Upper lobe of left lung (tissue), 6 donors: Measurements from ENCODE around the gene MTCL1. TPM values are rescaled to one million over a fixed set of nuclear protein-coding genes. Genes with fewer than 3 reads are reported as not detected.

Experiments
- ATAC-seq, 2 donors: fragments of 200-7000 bp; cut with Tn5 transposase; one replicate each; pipeline ENCODE4 v1.9.1; 2022; ENCODE audit warnings: mild to moderate bottlenecking in 2 of 2, moderate library complexity in 2 of 2; ENCODE audit not compliant: low FRiP score in 2 of 2
- DNase-seq, 2 donors: peaks; one replicate each; pipeline ENCODE4 v3.0.0-alpha.2; 2019 to 2020
- H3K27ac ChIP-seq, 4 donors: fragments of 200-600 bp; sonication (generic); one replicate each; pipeline ENCODE4 v1.5.1; 2016 to 2019
- H3K27me3 ChIP-seq, 4 donors: fragments of 200-600 bp; sonication (generic); one replicate each; pipeline ENCODE4 v1.5.1; 2017 to 2019
- H3K36me3 ChIP-seq, 4 donors: fragments of 200-600 bp; sonication (generic); one replicate each; pipeline ENCODE4 v1.5.1; 2016 to 2019
- H3K4me1 ChIP-seq, 4 donors: fragments of 200-600 bp; sonication (generic); one replicate each; pipeline ENCODE4 v1.5.1; 2018 to 2019
- H3K4me3 ChIP-seq, 4 donors: fragments of 200-600 bp; sonication (generic); one replicate each; pipeline ENCODE4 v1.5.1; 2017 to 2019; ENCODE audit warnings: mild to moderate bottlenecking in 2 of 4, moderate library complexity in 1 of 4
- H3K9me3 ChIP-seq, 4 donors: fragments of 200-600 bp; sonication (generic); one replicate each; pipeline ENCODE4 v1.5.1; 2018 to 2019
- CTCF ChIP-seq, 6 experiments: fragments of 450-650 bp in 4 of 6; fragments of 200-600 bp in 2 of 6; sonication (generic) in 2 of 6; IDR thresholded peaks; one replicate each; pipeline ENCODE4 v1.5.1; 2016 to 2019; ENCODE audit warnings: antibody characterized with exemption in 6 of 6
- EP300 ChIP-seq, 4 donors: sonication (generic); formaldehyde crosslinking; IDR thresholded peaks; one replicate each; pipeline ENCODE4 v1.5.1; 2017; ENCODE audit warnings: antibody characterized with exemption in 4 of 4, control low read depth in 2 of 4
- POLR2A ChIP-seq, 4 donors: fragments of 450-650 bp; IDR thresholded peaks; one replicate each; pipeline ENCODE4 v1.5.1; 2016 to 2017; ENCODE audit warnings: antibody characterized with exemption in 4 of 4, mild to moderate bottlenecking in 2 of 4
- POLR2AphosphoS5 ChIP-seq, 2 donors: sonication (generic); formaldehyde crosslinking; IDR thresholded peaks; one replicate each; pipeline ENCODE4 v1.5.1; 2017; ENCODE audit warnings: antibody characterized with exemption in 2 of 2
- WGBS, 2 donors: methylation state at CpG; one replicate each; pipeline ENCODE4 v1.1.5; 2017 to 2018; 5-methylcytosine and 5-hydroxymethylcytosine counted together
- total RNA-seq, 6 donors: library from RNA; depleted of rRNA in 4 of 6; stranded (reverse); fragments of >200 nt in 4 of 6; gene quantifications; one replicate each; pipeline versions ENCODE4 v1.1.0 to v1.2.1, GENCODE V29; 2016 to 2021
- donor health status: DM: no; HTN: no; CAD: no; lungs with moderate emphysema.
- donor health status: DM: no; HTN: yes; CAD: no; lungs with severe emphysema.

MTCL1 gene
- total RNA-seq, 6 donors from 2014 or later = 4.5 to 17.9 (median 8.1) TPM

- H3K4me3 ChIP-seq = no peak overlapping the region
- H3K9me3 ChIP-seq = no peaks in the 10 kb centered on the region
- no peaks in the 10 kb centered on the region for H3K4me1 ChIP-seq
- no peaks in the 10 kb centered on the region for H3K27me3 ChIP-seq
- DNase-seq (no peak), ATAC-seq (peak in 1 of 2 donors; percentile 68)
- WGBS, 2 donors = 81 to 85% methylated on average over 8 of the region's 8 CpGs
- TF ChIP-seq POLR2AphosphoS5 (IDR thresholded peaks at IDR 0.05) (no peak), CTCF (IDR thresholded peaks at IDR 0.05) (no peak), EP300 (IDR thresholded peaks at IDR 0.05) (no peak), POLR2A (IDR thresholded peaks at IDR 0.05) (no peak)
- H3K36me3 ChIP-seq = no peaks in the 10 kb centered on the region
- H3K27ac ChIP-seq = no peak overlapping the region
Measured at GRCh38 chr18:8750954-8751415, 45.6 kb downstream of the MTCL1 start.

- H3K36me3 ChIP-seq = no peaks in the 10 kb centered on the region
- H3K4me1 ChIP-seq = no peaks in the 10 kb centered on the region
- no peak overlapping the region for H3K4me3 ChIP-seq
- no peak for TF ChIP-seq POLR2A (IDR thresholded peaks at IDR 0.05)
- no peak overlapping the region for H3K27ac ChIP-seq
- no peaks in the 10 kb centered on the region for H3K9me3 ChIP-seq
- ATAC-seq (no peak), DNase-seq (no peak)
- no peaks in the 10 kb centered on the region for H3K27me3 ChIP-seq
- WGBS, 2 donors = 85% methylated on average over 9 of the region's 9 CpGs
Measured at GRCh38 chr18:8751692-8752091, 46.3 kb downstream of the MTCL1 start.

GRCh38 chr18:8752329-8752728 lies 47.0 kb downstream of the MTCL1 start:
- WGBS, 2 donors = 26 to 36% methylated on average over 1 of the region's 1 CpG
- Histone ChIP-seq H3K27ac (no peak overlapping the region), H3K27me3 (no peaks in the 10 kb centered on the region), H3K36me3 (no peaks in the 10 kb centered on the region), H3K9me3 (no peaks in the 10 kb centered on the region), H3K4me1 (no peaks in the 10 kb centered on the region), H3K4me3 (no peak overlapping the region)
- ATAC-seq = no peak
- DNase-seq = no peak
- TF ChIP-seq POLR2A (IDR thresholded peaks at IDR 0.05) (no peak), CTCF (IDR thresholded peaks at IDR 0.05) (no peak), EP300 (IDR thresholded peaks at IDR 0.05) (no peak), POLR2AphosphoS5 (IDR thresholded peaks at IDR 0.05) (no peak)

DNA sequence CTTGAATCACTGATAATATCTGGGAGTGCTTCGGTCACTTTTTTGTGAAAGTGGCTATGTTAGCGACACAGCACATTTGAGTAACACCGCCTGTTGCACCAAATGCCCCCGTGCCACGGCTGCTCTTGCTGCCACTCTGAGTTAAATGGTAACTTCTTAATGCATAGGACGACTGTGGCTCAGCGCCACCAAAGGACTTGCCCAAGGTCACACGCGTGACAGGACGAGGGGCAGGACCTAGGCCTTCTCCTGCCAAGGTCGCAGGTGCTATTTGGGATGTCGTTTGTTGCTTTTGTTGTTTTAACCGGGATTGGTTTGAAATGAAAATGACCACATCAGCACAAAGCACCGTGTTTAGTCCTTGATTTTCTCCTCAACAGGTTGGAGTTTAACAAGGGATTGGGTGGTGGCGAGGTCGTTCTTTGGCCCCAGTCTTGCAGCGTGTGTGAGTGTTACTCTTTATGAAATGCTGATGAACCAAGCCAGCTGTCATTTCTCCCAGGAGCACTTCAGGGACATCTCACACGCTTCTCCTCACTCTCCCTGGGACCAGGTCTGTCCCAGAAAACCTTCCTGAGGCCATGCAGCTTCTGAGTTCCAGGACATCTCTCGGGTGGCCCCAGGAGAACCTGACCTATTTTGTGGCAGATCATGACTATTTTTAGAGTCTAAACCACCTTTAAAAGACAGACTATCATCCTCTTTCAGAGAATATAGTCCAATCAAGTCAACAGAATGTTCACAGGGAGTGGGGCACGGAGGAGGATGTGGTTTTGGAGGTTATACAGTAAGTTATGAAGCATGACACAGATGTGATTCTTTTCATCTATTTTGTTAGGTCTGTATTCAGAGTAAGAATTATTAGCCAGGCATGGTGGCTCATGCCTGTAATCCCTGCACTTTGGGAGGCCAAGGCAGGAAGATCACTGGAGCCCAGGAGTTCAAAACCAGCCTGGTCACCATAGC lies 49.9 kb downstream of the MTCL1 start:
- Histone ChIP-seq H3K4me3 (no peak overlapping the region), H3K9me3 (no peaks in the 10 kb centered on the region), H3K4me1 (no peaks in the 10 kb centered on the region), H3K36me3 (no peaks in the 10 kb centered on the region), H3K27ac (no peak overlapping the region), H3K27me3 (no peaks in the 10 kb centered on the region)
- DNase-seq = no peak
- TF ChIP-seq POLR2A (IDR thresholded peaks at IDR 0.05) (no peak), POLR2AphosphoS5 (IDR thresholded peaks at IDR 0.05) (no peak), CTCF (IDR thresholded peaks at IDR 0.05) (no peak), EP300 (IDR thresholded peaks at IDR 0.05) (no peak)
- ATAC-seq = no peak
- 88 to 89% methylated on average over 20 of the region's 20 CpGs for WGBS, 2 donors

- no peak overlapping the region for H3K27ac ChIP-seq
- no peak for TF ChIP-seq POLR2AphosphoS5 (IDR thresholded peaks at IDR 0.05)
- TF ChIP-seq CTCF (IDR thresholded peaks at IDR 0.05) = no peak
- no peak for TF ChIP-seq EP300 (IDR thresholded peaks at IDR 0.05)
- TF ChIP-seq POLR2A (IDR thresholded peaks at IDR 0.05) = no peak
- ATAC-seq = no peak
- no peaks in the 10 kb centered on the region for H3K36me3 ChIP-seq
- no peaks in the 10 kb centered on the region for H3K27me3 ChIP-seq
- no peak overlapping the region for H3K4me3 ChIP-seq
- H3K9me3 ChIP-seq = no peaks in the 10 kb centered on the region
- WGBS, 2 donors = 80 to 91% methylated on average over 1 to 2 of the region's 2 CpGs
- DNase-seq = no peak
- H3K4me1 ChIP-seq = no peaks in the 10 kb centered on the region
Measured at GRCh38 chr18:8756571-8756970, 51.2 kb downstream of the MTCL1 start.
